Heart left ventricle (tissue), 13 donors: Measurements from ENCODE around the gene TTLL9.

Experiments used
- CTCF ChIP-seq, 12 donors: fragments of 200-600 bp; sonication (generic) in 4 of 12; IDR thresholded peaks; one replicate each; pipeline versions ENCODE4 v1.5.0 to v1.8.0; 2018 to 2022; ENCODE audit warnings: antibody characterized with exemption in 12 of 12, mild to moderate bottlenecking in 5 of 12
- POLR2A ChIP-seq, 2 donors: fragments of 450-650 bp; IDR thresholded peaks; one replicate each; pipeline ENCODE4 v1.6.1; 2017; ENCODE audit warnings: antibody characterized with exemption in 2 of 2, mild to moderate bottlenecking in 2 of 2, moderate library complexity in 2 of 2
- donor health status: ischemic (EF 13 %, LVEDD 7.1; RV severe dilation, severe dysfunction).
- donor health status: DM: no; HTN: yes; CAD: no.
- donor health status: DM: no; HTN: no; CAD: no.
- donor health status: ischemic (EF 25% LVEDD 6.9; RV normal size, moderate dysfunction).
- donor health status: ischemic (EF 25% LVEDD 5.7; RV mildly dilated, moderate dysfunction).
- donor health status: ischemic (EF 35%, LVEDD 5.7; RV mildly dilated, moderate dysfunction).
- donor health status: nonischemic (EF 11% LVEDD 7.7; RV severe dilation, severe dysfunction).
- donor health status: DM: yes; HTN: yes; CAD: no.
- donor health status: PGD.
- donor health status: ischemic (EF 29% LVEDD 5.4; RV normal size, mild dysfunction).
- donor health status: nonischemic (EF 23%, LVEDD 6.1; RV moderate dilation, normal function).

- TF ChIP-seq CTCF (IDR thresholded peaks at IDR 0.05), result peak in 2 of 12 donors; percentile 4 to 6
- TF ChIP-seq POLR2A (IDR thresholded peaks at IDR 0.05), result no peak
Measured at GRCh38 chr20:31869942-31870725, at the start of gene TTLL9, which contains the start of gene DUSP15.
